GM10266 (cell line): Measurements from ENCODE around the gene MTMR1.

Experiments used
- DNase-seq: peaks from one replicate; pipeline ENCODE4 v3.0.0; 2012; ENCODE audit errors: extremely low spot score
- CTCF ChIP-seq: IDR thresholded peaks from 2 replicates; pipeline ENCODE4 v1.5.1; 2012; ENCODE audit warnings: mild to moderate bottlenecking, low read depth; ENCODE audit not compliant: control insufficient read depth, insufficient read depth; ENCODE audit errors: missing control alignments

Gene MTMR1

GRCh38 chrX:150651906-150652305 lies 41.3 kb upstream of the MTMR1 start:
- no peak for TF ChIP-seq CTCF
- DNase-seq: no peak

DNA sequence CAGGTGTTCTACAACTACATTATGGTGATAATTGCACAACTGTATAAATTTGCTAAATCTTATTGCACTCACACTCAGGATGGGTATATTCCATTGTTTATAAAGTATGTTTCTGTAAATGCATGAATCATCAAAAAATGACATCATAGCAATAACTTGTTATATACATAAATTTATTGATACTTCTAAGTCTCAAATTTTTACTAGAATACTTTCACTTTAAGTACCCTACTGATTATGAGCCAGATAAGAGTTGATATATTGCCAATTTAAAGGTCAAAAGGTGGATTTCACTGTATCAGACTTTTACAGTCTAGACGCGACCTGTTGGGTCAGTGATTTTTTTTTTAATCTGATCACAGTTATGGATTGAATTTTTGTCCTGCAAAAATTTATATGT lies 37.4 kb upstream of the MTMR1 start:
- no peak for TF ChIP-seq CTCF
- no peak for DNase-seq

GRCh38 chrX:150663073-150663472 lies 30.1 kb upstream of the MTMR1 start:
- no peak for DNase-seq
- TF ChIP-seq CTCF: no peak

DNA sequence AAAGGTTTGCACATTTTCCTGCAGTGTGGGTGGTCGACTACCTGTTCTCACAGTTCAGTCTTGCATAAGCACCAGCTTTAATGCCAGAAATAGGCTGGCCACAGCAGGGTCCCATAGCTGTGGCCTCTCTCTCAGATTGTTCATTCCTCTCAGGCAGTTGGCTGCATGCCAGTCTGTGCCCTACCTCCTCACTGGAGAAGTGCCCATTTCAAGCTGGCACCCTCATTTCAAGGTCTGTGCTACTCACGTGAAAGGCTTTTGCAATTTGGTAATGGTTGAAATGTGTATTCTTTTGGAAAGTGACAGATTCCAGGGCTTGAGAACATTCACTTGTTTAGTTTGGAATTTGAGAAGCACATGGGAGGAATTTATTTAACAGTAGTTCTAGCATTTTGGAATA lies 28.9 kb upstream of the MTMR1 start:
- DNase-seq: no peak
- no peak for TF ChIP-seq CTCF

GRCh38 chrX:150676221-150676620 lies 17.0 kb upstream of the MTMR1 start:
- no peak for DNase-seq
- no peak for TF ChIP-seq CTCF

GRCh38 chrX:150680974-150681373 lies 12.2 kb upstream of the MTMR1 start:
- TF ChIP-seq CTCF: peak; percentile 31
- no peak for DNase-seq

- TF ChIP-seq CTCF: no peak
Observed at GRCh38 chrX:150683112-150683511, 10.1 kb upstream of the MTMR1 start.

More at GRCh38 chrX:150683112-150683511, 10.1 kb upstream of the MTMR1 start:
- DNase-seq: no peak
